ENCODE results near the gene LLCFC1.

Gene LLCFC1

GRCh38 chr7:142984297-142984696 is 45.0 kb downstream of the LLCFC1 start:
- FAIRE-seq, result no peak

More at GRCh38 chr7:142984297-142984696, 45.0 kb downstream of the LLCFC1 start:
- no peak for DNase-seq (ENCODE audit: low spot score)
